Measurements from ENCODE around the gene NHERF2. TPM values are rescaled to one million over a fixed set of nuclear protein-coding genes. Genes with fewer than 3 reads are reported as not detected.

Gene NHERF2
- total and polyA plus RNA-seq, 12 donors: 94.3 to 640 (median 183) TPM

DNA sequence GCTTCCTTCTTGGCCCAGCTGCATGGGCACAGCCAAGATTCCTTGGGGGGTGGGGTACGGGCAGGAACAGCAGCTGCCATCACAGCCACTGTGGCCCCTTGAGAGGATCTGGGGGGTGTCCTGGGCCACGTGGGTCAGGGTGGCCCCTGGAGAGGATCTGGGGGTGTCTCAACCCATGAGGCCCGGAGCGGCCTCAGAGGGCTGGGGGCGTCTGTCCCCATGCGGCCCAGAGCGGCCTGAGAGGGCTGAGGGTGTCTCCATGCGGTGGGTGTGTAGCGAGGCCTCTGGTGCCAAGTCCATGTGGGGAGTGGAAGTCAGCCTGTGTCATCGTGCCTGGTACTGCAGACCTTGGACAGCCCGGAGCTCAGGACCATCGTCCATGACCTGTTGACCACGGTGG lies 34.8 kb downstream of the NHERF2 start:
- DNase-seq (no peak), ATAC-seq (no peak)
- Histone ChIP-seq H3K27me3 (no peaks in the 10 kb centered on the region), H3K27ac (no peak overlapping the region), H3K4me1 (no peaks in the 10 kb centered on the region), H3K9me3 (no peaks in the 10 kb centered on the region), H3K4me3 (no peak overlapping the region), H3K36me3 (peaks cover 0 to 96% (median 50%) of the 10 kb centered on the region in 9 donors)
- WGBS, 2 donors: 92 to 94% methylated on average over 13 of the region's 13 CpGs
- TF ChIP-seq, protein P1, sequence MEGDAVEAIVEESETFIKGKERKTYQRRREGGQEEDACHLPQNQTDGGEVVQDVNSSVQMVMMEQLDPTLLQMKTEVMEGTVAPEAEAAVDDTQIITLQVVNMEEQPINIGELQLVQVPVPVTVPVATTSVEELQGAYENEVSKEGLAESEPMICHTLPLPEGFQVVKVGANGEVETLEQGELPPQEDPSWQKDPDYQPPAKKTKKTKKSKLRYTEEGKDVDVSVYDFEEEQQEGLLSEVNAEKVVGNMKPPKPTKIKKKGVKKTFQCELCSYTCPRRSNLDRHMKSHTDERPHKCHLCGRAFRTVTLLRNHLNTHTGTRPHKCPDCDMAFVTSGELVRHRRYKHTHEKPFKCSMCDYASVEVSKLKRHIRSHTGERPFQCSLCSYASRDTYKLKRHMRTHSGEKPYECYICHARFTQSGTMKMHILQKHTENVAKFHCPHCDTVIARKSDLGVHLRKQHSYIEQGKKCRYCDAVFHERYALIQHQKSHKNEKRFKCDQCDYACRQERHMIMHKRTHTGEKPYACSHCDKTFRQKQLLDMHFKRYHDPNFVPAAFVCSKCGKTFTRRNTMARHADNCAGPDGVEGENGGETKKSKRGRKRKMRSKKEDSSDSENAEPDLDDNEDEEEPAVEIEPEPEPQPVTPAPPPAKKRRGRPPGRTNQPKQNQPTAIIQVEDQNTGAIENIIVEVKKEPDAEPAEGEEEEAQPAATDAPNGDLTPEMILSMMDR (IDR thresholded peaks at IDR 0.05): no peak
- intact Hi-C loops (cut with DNase I): loop anchor here in 1 of 10 donors (10.0 kb wide), 1 partner anchor 47 kb away; the partner anchor contains the start of gene NPW

GRCh38 chr16:2062801-2063200 lies 36.1 kb downstream of the NHERF2 start:
- TF ChIP-seq, protein P1 (IDR thresholded peaks at IDR 0.05): no peak
- peaks cover 0 to 96% (median 58%) of the 10 kb centered on the region in 9 donors for H3K36me3 ChIP-seq
- DNase-seq (no peak), ATAC-seq (no peak)
- H3K4me1 ChIP-seq: no peaks in the 10 kb centered on the region
- H3K27me3 ChIP-seq: no peaks in the 10 kb centered on the region
- H3K27ac ChIP-seq: no peak overlapping the region
- intact Hi-C loops (cut with DNase I): loop anchor here in 1 of 10 donors (10.0 kb wide), 1 partner anchor 48 kb away; the partner anchor contains the start of gene NPW
- 94 to 95% methylated on average over 28 of the region's 28 CpGs for WGBS, 2 donors
- no peaks in the 10 kb centered on the region for H3K9me3 ChIP-seq
- H3K4me3 ChIP-seq: no peak overlapping the region

- H3K36me3 ChIP-seq: peaks cover 0 to 97% (median 53%) of the 10 kb centered on the region in 9 donors
- no peaks in the 10 kb centered on the region for H3K9me3 ChIP-seq
- DNase-seq (no peak), ATAC-seq (no peak)
- WGBS, 2 donors: 87 to 89% methylated on average over 25 of the region's 25 CpGs
- TF ChIP-seq, protein P1 (IDR thresholded peaks at IDR 0.05): no peak
- no peaks in the 10 kb centered on the region for H3K4me1 ChIP-seq
- no peak overlapping the region for H3K27ac ChIP-seq
- no peak overlapping the region for H3K4me3 ChIP-seq
- H3K27me3 ChIP-seq: no peaks in the 10 kb centered on the region
- intact Hi-C loops (cut with DNase I): loop anchor here in 1 of 10 donors (10.0 kb wide), 1 partner anchor 49 kb away; the partner anchor contains the start of gene NPW
These were observed 37.2 kb downstream of the NHERF2 start for GRCh38 chr16:2063861-2064260.

- peaks cover 0 to 98% (median 53%) of the 10 kb centered on the region in 9 donors for H3K36me3 ChIP-seq
These were observed 37.8 kb downstream of the NHERF2 start for GRCh38 chr16:2064368-2064945.

More at GRCh38 chr16:2064368-2064945, 37.8 kb downstream of the NHERF2 start:
- Histone ChIP-seq H3K4me1 (no peaks in the 10 kb centered on the region), H3K27ac (no peak overlapping the region), H3K4me3 (no peak overlapping the region), H3K9me3 (no peaks in the 10 kb centered on the region), H3K27me3 (no peaks in the 10 kb centered on the region)
- DNase-seq (no peak), ATAC-seq (no peak)
- TF ChIP-seq, protein P1 (IDR thresholded peaks at IDR 0.05): no peak
- WGBS, 2 donors: 94 to 96% methylated on average over 16 of the region's 16 CpGs
- intact Hi-C loops (cut with DNase I): loop anchor here in 1 of 10 donors (10.0 kb wide), 1 partner anchor 50 kb away; the partner anchor contains the start of gene NPW
